ENCODE data around the gene HSFX2.

The HSFX2 gene

DNA sequence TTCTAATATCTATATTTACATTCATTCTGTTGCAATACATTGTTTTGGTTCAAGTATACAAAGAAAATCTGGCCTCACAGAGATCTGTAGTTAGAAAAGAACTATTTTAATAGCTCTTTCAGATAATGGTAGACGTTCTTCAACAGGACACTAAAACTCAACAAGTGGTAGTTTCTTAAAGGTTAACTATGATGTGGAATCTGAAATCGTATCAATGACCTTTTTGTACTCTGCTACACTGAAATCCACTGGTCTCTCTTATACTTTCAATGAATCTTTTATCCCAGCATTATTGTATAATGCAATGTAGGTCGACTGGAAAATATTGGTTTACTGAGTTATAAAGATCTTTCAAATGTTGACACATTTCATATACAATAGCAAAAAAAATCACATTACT lies 23.8 kb upstream of the HSFX2 start:
- H3K4me2 ChIP-seq (ENCODE audit: low read length): no peak overlapping the region
- H3K9me3 ChIP-seq (ENCODE audit: control insufficient read depth, insufficient read depth, low read length): no peaks in the 10 kb centered on the region
- H3K4me3 ChIP-seq (ENCODE audit: low read length): no peak overlapping the region
- no peaks in the 10 kb centered on the region for H3F3A ChIP-seq (ENCODE audit: control insufficient read depth, insufficient read depth)
- H3K27me3 ChIP-seq (ENCODE audit: control insufficient read depth, low read length): no peaks in the 10 kb centered on the region
- H3K4me1 ChIP-seq (ENCODE audit: control insufficient read depth, low read length): no peaks in the 10 kb centered on the region
- no peaks in the 10 kb centered on the region for H3K9me2 ChIP-seq (replicated peaks; ENCODE audit: control insufficient read depth, low read length)
- no peaks in the 10 kb centered on the region for H4K20me1 ChIP-seq (ENCODE audit: control insufficient read depth, insufficient read depth, low read depth, low read length)
- no peaks in the 10 kb centered on the region for H3K36me3 ChIP-seq (ENCODE audit: control insufficient read depth, low read length)
- peaks cover 22% of the 10 kb centered on the region for H3K79me2 ChIP-seq (ENCODE audit: control insufficient read depth, low read length)
- TF ChIP-seq, protein P1, sequence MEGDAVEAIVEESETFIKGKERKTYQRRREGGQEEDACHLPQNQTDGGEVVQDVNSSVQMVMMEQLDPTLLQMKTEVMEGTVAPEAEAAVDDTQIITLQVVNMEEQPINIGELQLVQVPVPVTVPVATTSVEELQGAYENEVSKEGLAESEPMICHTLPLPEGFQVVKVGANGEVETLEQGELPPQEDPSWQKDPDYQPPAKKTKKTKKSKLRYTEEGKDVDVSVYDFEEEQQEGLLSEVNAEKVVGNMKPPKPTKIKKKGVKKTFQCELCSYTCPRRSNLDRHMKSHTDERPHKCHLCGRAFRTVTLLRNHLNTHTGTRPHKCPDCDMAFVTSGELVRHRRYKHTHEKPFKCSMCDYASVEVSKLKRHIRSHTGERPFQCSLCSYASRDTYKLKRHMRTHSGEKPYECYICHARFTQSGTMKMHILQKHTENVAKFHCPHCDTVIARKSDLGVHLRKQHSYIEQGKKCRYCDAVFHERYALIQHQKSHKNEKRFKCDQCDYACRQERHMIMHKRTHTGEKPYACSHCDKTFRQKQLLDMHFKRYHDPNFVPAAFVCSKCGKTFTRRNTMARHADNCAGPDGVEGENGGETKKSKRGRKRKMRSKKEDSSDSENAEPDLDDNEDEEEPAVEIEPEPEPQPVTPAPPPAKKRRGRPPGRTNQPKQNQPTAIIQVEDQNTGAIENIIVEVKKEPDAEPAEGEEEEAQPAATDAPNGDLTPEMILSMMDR (IDR thresholded peaks at IDR 0.05; ENCODE audit: low read depth, low read length, poor library complexity, severe bottlenecking): no peak
- no peak for TF ChIP-seq EZH2phosphoT487 (IDR thresholded peaks at IDR 0.05; ENCODE audit: borderline replicate concordance, low read length)
- H3K27ac ChIP-seq (ENCODE audit: low read depth, low read length): no peak overlapping the region

DNA sequence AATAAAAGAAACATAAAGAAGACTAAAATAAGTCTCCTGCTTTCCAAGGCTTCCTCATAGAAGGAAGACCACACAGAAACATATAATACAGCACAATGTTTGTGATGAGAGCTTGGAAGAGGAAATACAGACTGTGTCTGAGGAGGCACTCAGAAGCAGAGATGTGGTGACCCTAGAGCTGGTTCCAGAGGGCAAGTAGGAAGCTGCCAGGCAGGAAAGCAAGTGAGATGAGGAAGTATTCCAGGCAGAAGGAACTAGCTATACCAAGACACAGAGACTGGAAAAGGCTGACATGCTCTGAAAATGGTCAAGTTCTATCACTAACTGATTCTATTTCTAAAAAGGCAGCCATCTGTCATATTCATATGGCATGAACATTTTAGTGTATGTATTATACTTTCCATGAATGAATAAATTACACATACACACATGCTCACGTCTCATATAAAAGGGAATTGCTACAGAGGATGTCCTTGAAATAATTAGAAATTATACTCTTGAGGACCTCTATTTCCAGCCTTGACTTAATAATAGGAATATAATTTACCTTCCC lies 16.6 kb upstream of the HSFX2 start:
- H3K4me3 ChIP-seq (ENCODE audit: low read length): no peak overlapping the region
- no peaks in the 10 kb centered on the region for H3K36me3 ChIP-seq (ENCODE audit: control insufficient read depth, low read length)
- H3K79me2 ChIP-seq (ENCODE audit: control insufficient read depth, low read length): peaks cover 8% of the 10 kb centered on the region; the same call in 1 of the 2 replicates
- H3K4me2 ChIP-seq (ENCODE audit: low read length): no peak overlapping the region
- TF ChIP-seq EZH2phosphoT487 (IDR thresholded peaks at IDR 0.05; ENCODE audit: borderline replicate concordance, low read length): no peak
- TF ChIP-seq, protein P1 (IDR thresholded peaks at IDR 0.05; ENCODE audit: low read depth, low read length, poor library complexity, severe bottlenecking): no peak
- no peak overlapping the region for H3K27ac ChIP-seq (ENCODE audit: low read depth, low read length)
- no peaks in the 10 kb centered on the region for H3K27me3 ChIP-seq (ENCODE audit: control insufficient read depth, low read length)
- no peaks in the 10 kb centered on the region for H3K9me2 ChIP-seq (replicated peaks; ENCODE audit: control insufficient read depth, low read length)
- H3K4me1 ChIP-seq (ENCODE audit: control insufficient read depth, low read length): no peaks in the 10 kb centered on the region
- no peaks in the 10 kb centered on the region for H3K9me3 ChIP-seq (ENCODE audit: control insufficient read depth, insufficient read depth, low read length)
- no peaks in the 10 kb centered on the region for H3F3A ChIP-seq (ENCODE audit: control insufficient read depth, insufficient read depth)
- no peaks in the 10 kb centered on the region for H4K20me1 ChIP-seq (ENCODE audit: control insufficient read depth, insufficient read depth, low read depth, low read length)

DNA sequence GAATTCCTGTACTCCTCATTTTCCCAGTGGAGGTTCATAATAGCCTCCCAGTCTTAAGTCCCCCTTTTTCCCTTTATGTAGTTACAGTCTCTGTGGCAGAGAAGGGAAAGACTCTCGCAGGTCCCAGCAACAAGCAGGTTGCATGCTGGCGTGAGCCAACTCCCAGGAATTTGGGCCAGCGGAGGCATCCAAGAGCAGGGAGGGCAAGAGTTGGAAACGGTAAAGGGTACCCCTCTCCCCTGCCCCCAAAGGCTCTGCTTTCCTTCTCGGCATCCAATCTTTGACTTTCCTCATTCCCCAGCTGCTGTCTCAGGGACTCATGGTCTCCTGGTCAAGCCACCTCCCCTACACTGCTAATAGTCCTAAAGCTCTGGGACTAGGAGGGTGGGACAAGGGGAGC lies 15.4 kb upstream of the HSFX2 start:
- peaks cover 3% of the 10 kb centered on the region; the same call in 1 of the 2 replicates for H3K79me2 ChIP-seq (ENCODE audit: control insufficient read depth, low read length)
- TF ChIP-seq, protein P1 (IDR thresholded peaks at IDR 0.05; ENCODE audit: low read depth, low read length, poor library complexity, severe bottlenecking): no peak
- TF ChIP-seq EZH2phosphoT487 (IDR thresholded peaks at IDR 0.05; ENCODE audit: borderline replicate concordance, low read length): no peak

More for the DNA sequence above, 15.4 kb upstream of the HSFX2 start:
- H3K27ac ChIP-seq (ENCODE audit: low read depth, low read length): no peak overlapping the region
- H3K27me3 ChIP-seq (ENCODE audit: control insufficient read depth, low read length): no peaks in the 10 kb centered on the region
- no peaks in the 10 kb centered on the region for H3K36me3 ChIP-seq (ENCODE audit: control insufficient read depth, low read length)
- no peaks in the 10 kb centered on the region for H3K9me2 ChIP-seq (replicated peaks; ENCODE audit: control insufficient read depth, low read length)
- H3K9me3 ChIP-seq (ENCODE audit: control insufficient read depth, insufficient read depth, low read length): no peaks in the 10 kb centered on the region
- no peaks in the 10 kb centered on the region for H3K4me1 ChIP-seq (ENCODE audit: control insufficient read depth, low read length)
- H3K4me3 ChIP-seq (ENCODE audit: low read length): no peak overlapping the region
- no peaks in the 10 kb centered on the region for H3F3A ChIP-seq (ENCODE audit: control insufficient read depth, insufficient read depth)
- no peak overlapping the region for H3K4me2 ChIP-seq (ENCODE audit: low read length)
- H4K20me1 ChIP-seq (ENCODE audit: control insufficient read depth, insufficient read depth, low read depth, low read length): no peaks in the 10 kb centered on the region

Measured in DOHH2 (cell line).